Spinal cord (tissue), 10 donors: Measurements from ENCODE around the gene SSH2. TPM values are rescaled to one million over a fixed set of nuclear protein-coding genes. Genes with fewer than 3 reads are reported as not detected.

Source experiments
- DNase-seq, 6 donors: peaks; one replicate each; pipeline versions ENCODE4 v3.0.0 to v3.0.0-alpha.2; 2013 to 2015; ENCODE audit warnings: low spot score in 6 of 6, low read depth in 4 of 6
- H3K27ac ChIP-seq: one replicate; pipeline ENCODE4 v1.5.1; 2013; ENCODE audit warnings: low read depth, low read length, control low read depth
- H3K27me3 ChIP-seq: one replicate; pipeline ENCODE4 v1.6.1; 2013; ENCODE audit warnings: low read length; ENCODE audit not compliant: control insufficient read depth, insufficient read depth
- H3K36me3 ChIP-seq: one replicate; pipeline ENCODE4 v1.6.1; 2013; ENCODE audit warnings: low read length; ENCODE audit not compliant: control insufficient read depth, insufficient read depth
- H3K4me1 ChIP-seq: one replicate; pipeline ENCODE4 v1.6.1; 2013; ENCODE audit warnings: low read length; ENCODE audit not compliant: control insufficient read depth, insufficient read depth
- H3K4me3 ChIP-seq: one replicate; pipeline ENCODE4 v1.5.1; 2013; ENCODE audit warnings: low read depth, low read length, control low read depth
- H3K9me3 ChIP-seq: one replicate; pipeline ENCODE4 v1.6.1; 2013; ENCODE audit warnings: low read length; ENCODE audit not compliant: control insufficient read depth, insufficient read depth
- WGBS: methylation state at CpG from one replicate; pipeline ENCODE4 v1.1.5; 2013; ENCODE audit warnings: missing lambda C conversion rate; ENCODE audit not compliant: insufficient coverage; 5-methylcytosine and 5-hydroxymethylcytosine counted together
- polyA plus RNA-seq, 2 donors: library from polyadenylated mRNA; unstranded; fragments of 120-200 nt; gene quantifications; one replicate each; pipeline ENCODE4 v1.2.1, GENCODE V29; 2013; ENCODE audit not compliant: insufficient read length in 2 of 2
- small RNA-seq: library from RNA; depleted of rRNA; stranded (forward); fragments of <200 nt; gene quantifications from one replicate; pipeline ENCODE3, GENCODE V24; 2014; ENCODE audit warnings: low replicate concordance
- total RNA-seq, 2 donors: library from RNA; depleted of rRNA in 1 of 2; stranded (reverse); fragments of 120-200 nt in 1 of 2; fragments of >200 nt in 1 of 2; gene quantifications; one replicate each; pipeline versions ENCODE4 v1.2.3 to v1.2.4, GENCODE V29; 2013 to 2014
- donor health status: healthy.

SSH2 gene
- total and polyA plus RNA-seq, 4 donors = 22.5 to 26.6 (median 23.4) TPM

GRCh38 chr17:29579866-29580771 lies 349.9 kb downstream of the SSH2 start:
- Histone ChIP-seq H3K27ac (peak overlapping the region; percentile 25), H3K27me3 (no peaks in the 10 kb centered on the region), H3K4me3 (no peak overlapping the region), H3K9me3 (no peaks in the 10 kb centered on the region), H3K4me1 (peaks cover 74% of the 10 kb centered on the region), H3K36me3 (peaks cover 94% of the 10 kb centered on the region)
- WGBS = 91% methylated on average over 6 of the region's 15 CpGs
- DNase-seq = peak in 2 of 6 donors; percentile 91 to 92

DNA sequence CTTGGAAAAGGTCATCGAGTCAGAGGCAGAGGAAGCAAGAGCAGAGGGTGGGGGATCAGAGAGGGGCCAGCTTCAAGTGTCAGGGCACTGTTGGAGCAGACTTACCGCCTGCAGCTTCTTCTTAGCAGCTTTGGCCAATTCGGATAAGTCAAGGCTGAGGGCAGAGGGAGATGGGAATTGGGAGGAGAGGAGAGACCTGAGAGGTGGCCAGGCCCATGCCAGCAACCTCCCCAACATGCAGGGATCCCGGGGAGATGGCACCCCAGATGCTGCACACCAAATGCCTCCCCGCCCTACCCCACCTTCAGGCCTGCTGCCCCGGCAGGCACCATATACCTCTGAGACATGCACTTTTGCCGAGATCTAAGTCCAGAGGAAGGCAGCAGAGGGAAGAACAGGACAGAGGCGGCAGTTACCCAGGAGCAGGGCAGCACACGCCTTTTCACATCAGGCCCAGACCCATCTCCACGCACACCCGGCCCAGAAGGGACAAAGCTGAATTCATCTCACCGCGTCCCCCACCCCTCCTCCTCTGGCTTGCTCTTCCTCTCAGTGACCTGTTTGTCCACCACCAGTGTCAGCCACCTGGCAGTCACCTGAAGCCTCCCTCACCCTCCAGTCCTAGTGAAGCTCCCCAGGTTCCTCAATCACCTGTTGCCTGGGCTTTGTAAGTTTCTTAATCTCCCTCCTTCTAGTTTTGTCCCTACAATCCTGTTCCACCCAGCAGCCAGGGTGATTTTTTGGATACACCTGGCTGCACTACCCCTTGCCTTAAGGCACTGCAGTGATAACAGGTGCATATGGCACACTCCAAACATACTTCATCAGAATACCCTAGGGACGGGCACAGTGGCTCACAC lies 351.2 kb downstream of the SSH2 start:
- Histone ChIP-seq H3K27ac (peak overlapping the region; percentile 10), H3K4me1 (peaks cover 68% of the 10 kb centered on the region), H3K9me3 (no peaks in the 10 kb centered on the region), H3K27me3 (no peaks in the 10 kb centered on the region), H3K4me3 (no peak overlapping the region), H3K36me3 (peaks cover 99% of the 10 kb centered on the region)
- DNase-seq = no peak
- WGBS = 89% methylated on average over 14 of the region's 14 CpGs

DNA sequence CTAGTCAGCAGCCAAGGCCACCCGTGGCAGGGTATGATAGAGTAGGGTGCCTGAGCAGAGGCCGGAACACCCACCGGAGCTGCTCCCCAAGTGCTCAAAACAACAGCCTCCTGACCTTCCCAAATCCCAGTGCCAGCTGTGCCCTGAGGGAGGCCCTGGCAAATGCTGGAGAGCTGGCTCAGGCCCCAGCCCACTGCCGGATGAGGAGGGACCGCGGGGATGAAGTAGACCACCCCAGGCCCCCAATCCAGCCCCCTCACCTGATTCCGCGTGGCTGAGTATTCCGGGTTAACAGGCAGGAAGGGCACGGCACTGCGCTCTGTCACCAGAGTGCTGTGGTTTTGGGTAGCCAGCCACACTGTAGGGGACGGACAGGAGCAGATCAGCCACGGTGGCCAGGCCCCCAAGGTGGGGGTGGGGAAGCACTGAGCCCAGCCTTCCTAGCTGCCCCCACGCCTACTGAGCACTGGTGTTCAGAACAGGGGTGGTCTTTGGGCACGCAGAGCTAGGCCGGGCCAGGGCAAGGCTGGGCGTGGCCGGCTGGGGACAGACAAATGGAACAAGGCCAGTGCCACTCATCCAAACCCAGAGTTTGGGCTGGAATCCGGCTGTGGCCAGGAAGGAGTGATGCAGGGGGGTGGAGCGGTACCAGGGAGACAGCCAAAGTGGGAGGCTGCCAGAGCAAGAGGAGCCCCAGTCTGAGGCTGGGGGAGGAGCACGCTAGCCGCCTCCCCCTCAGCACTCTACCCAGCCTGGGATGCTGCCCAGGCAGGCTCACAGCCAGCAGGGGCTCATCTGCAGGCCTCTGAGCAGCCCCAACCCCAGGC lies 352.4 kb downstream of the SSH2 start:
- no peaks in the 10 kb centered on the region for H3K9me3 ChIP-seq
- peaks cover 67% of the 10 kb centered on the region for H3K4me1 ChIP-seq
- no peak overlapping the region for H3K4me3 ChIP-seq
- WGBS = 67% methylated on average over 15 of the region's 22 CpGs
- H3K27me3 ChIP-seq = no peaks in the 10 kb centered on the region
- H3K36me3 ChIP-seq = peaks cover 97% of the 10 kb centered on the region
- peak overlapping the region; percentile 64 for H3K27ac ChIP-seq
- DNase-seq = peak in 2 of 6 donors; percentile 39 to 86

DNA sequence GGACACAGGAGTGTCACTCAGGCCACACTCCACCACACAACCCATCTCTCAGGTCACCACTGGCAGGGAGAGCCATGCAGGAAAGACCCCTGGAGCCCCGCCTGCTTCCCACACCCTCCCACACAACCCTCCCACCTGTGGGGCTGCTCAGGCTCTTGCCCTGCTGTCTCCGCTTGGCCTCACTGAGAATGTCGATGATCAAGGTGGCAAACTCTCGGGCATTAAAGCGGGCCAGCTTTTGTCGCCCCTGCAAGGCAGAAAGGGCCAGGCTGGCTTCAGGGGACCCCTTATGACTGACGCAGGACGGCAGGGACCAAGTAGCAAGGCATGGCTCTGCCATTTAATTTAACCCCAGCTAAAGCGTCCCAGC lies 353.0 kb downstream of the SSH2 start:
- DNase-seq = no peak
- Histone ChIP-seq H3K4me1 (peaks cover 67% of the 10 kb centered on the region), H3K27me3 (no peaks in the 10 kb centered on the region), H3K9me3 (no peaks in the 10 kb centered on the region), H3K27ac (no peak overlapping the region), H3K4me3 (no peak overlapping the region), H3K36me3 (peaks cover 96% of the 10 kb centered on the region)
- WGBS = 96% methylated on average over 8 of the region's 9 CpGs

- DNase-seq = no peak
- no peaks in the 10 kb centered on the region for H3K9me3 ChIP-seq
- peaks cover 95% of the 10 kb centered on the region for H3K36me3 ChIP-seq
- WGBS = 94% methylated on average over 37 of the region's 37 CpGs
- H3K27me3 ChIP-seq = no peaks in the 10 kb centered on the region
- H3K27ac ChIP-seq = no peak overlapping the region
- peaks cover 67% of the 10 kb centered on the region for H3K4me1 ChIP-seq
- H3K4me3 ChIP-seq = no peak overlapping the region
These were observed 353.6 kb downstream of the SSH2 start for GRCh38 chr17:29576214-29577000.

Small RNA genes lying within 50 kb of the gene (small RNA-seq; reads per million reads assigned to genes)
- gene RF00156 (not detected), gene RF01210 (not detected), gene RNU6-920P (not detected)

Other genes starting within 250 kb of the SSH2 start
- gene EFCAB5, start 11.4 kb upstream of the SSH2 start, total RNA-seq = 1 to 10 TPM; 1.6 to 2.1 TPM
- gene EFCAB5, start 11.4 kb upstream of the SSH2 start, polyA plus RNA-seq = 1 to 10 TPM; 2.2 to 2.5 TPM
- 10 to 100 TPM; 12.9 to 15.8 TPM for gene NSRP1, start 186.6 kb upstream of the SSH2 start, total RNA-seq
- gene NSRP1, start 186.6 kb upstream of the SSH2 start, polyA plus RNA-seq = 10 to 100 TPM; 26.8 to 29.2 TPM